ENCODE data around the gene SRSF10. TPM values are rescaled to one million over a fixed set of nuclear protein-coding genes. Genes with fewer than 3 reads are reported as not detected.

SRSF10 gene
- total RNA-seq, 3 donors from 2014 or later: 85.8 to 98.0 (median 94.0) TPM

DNA sequence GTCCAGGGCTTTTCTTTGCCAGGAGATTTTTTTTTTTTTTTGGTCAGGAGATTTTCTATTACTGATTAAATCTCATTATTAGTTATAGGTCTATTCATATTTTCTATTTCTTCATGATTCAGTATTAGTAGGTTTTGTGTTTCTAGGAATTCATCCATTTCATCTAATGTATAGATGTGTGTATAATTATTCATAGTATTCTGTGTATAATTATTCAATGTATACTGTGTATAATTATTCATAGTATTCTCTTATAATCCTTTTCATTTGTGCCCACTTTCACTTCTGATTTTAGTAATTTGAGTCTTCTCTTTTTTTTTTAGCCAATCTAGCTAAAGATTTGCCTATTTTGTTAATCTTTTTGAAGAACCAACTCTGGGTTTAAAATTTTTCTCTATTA, 32.8 kb downstream of the SRSF10 start:
- no peak for ATAC-seq
- H3K36me3 ChIP-seq (ENCODE audit: low read depth): no peaks in the 10 kb centered on the region
- no peaks in the 10 kb centered on the region for H3K4me1 ChIP-seq (ENCODE audit: low read depth)
- no peak for DNase-seq
- intact Hi-C loops (cut with DNase I, micrococcal nuclease): no loop called here
- no peak overlapping the region for H3K4me3 ChIP-seq
- no peaks in the 10 kb centered on the region for H3K9me3 ChIP-seq
- TF ChIP-seq, protein P1, sequence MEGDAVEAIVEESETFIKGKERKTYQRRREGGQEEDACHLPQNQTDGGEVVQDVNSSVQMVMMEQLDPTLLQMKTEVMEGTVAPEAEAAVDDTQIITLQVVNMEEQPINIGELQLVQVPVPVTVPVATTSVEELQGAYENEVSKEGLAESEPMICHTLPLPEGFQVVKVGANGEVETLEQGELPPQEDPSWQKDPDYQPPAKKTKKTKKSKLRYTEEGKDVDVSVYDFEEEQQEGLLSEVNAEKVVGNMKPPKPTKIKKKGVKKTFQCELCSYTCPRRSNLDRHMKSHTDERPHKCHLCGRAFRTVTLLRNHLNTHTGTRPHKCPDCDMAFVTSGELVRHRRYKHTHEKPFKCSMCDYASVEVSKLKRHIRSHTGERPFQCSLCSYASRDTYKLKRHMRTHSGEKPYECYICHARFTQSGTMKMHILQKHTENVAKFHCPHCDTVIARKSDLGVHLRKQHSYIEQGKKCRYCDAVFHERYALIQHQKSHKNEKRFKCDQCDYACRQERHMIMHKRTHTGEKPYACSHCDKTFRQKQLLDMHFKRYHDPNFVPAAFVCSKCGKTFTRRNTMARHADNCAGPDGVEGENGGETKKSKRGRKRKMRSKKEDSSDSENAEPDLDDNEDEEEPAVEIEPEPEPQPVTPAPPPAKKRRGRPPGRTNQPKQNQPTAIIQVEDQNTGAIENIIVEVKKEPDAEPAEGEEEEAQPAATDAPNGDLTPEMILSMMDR (IDR thresholded peaks at IDR 0.05): no peak

DNA sequence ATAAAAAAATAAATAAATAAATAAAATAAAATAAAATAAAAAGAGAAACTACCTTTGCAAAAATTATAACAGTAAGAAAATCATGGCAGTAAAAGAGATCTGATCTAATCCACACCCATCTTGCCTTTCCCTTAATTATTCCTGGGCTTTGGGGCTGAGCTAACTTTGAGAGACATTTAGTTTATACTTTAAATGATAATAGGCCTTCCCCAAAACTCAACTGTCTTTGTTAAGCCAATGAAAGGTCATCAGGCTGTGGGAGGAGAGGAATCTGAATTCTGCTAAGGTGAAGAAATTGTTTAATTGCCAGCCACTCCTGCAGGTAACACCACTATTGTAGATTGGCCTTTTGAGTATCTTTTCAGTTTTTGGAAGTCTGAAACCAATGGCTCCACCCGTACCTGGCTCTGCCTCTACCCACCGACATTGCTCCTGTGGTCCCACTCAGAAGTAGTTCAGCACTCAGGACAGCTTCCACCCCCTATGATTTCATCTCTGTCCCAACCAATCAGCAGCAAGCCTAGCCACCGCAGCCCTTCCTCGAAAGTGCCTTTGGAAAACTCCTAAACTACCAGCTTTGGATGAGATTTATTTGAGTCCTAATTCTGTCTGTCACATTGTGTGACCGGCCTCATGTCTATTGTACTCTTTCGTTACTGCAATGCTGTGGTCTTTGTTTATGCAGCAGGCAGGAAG, 43.5 kb downstream of the SRSF10 start:
- Histone ChIP-seq H3K36me3 (ENCODE audit: low read depth) (no peaks in the 10 kb centered on the region), H3K4me3 (no peak overlapping the region), H3K4me1 (ENCODE audit: low read depth) (no peaks in the 10 kb centered on the region), H3K9me3 (no peaks in the 10 kb centered on the region)
- intact Hi-C loops (cut with DNase I, micrococcal nuclease): no loop called here
- TF ChIP-seq, protein P1 (IDR thresholded peaks at IDR 0.05): no peak
- DNase-seq (no peak), ATAC-seq (no peak)

DNA sequence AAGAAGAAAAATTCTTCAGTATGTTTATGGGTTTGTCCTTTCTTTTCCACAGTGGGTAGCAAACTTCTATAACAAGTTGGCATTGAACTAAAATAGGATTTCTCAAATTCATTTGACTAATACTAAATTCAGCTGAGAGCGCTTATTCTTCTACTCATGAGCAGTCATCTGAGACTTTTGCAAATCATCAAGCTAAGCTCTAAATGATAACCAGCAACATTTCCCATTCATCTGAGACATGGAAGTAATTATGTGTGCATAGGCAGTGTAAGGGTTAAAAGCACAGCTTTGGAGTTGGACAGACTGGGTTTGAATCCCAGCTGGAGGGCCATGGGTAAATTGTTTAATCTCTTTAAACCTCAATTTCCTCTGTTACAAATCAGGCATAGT, 48.6 kb downstream of the SRSF10 start:
- Histone ChIP-seq H3K36me3 (ENCODE audit: low read depth) (no peaks in the 10 kb centered on the region), H3K4me3 (no peak overlapping the region), H3K9me3 (no peaks in the 10 kb centered on the region), H3K4me1 (ENCODE audit: low read depth) (no peaks in the 10 kb centered on the region)
- DNase-seq: no peak
- no peak for ATAC-seq
- TF ChIP-seq, protein P1 (IDR thresholded peaks at IDR 0.05): no peak
- intact Hi-C loops (cut with DNase I, micrococcal nuclease): no loop called here

DNA sequence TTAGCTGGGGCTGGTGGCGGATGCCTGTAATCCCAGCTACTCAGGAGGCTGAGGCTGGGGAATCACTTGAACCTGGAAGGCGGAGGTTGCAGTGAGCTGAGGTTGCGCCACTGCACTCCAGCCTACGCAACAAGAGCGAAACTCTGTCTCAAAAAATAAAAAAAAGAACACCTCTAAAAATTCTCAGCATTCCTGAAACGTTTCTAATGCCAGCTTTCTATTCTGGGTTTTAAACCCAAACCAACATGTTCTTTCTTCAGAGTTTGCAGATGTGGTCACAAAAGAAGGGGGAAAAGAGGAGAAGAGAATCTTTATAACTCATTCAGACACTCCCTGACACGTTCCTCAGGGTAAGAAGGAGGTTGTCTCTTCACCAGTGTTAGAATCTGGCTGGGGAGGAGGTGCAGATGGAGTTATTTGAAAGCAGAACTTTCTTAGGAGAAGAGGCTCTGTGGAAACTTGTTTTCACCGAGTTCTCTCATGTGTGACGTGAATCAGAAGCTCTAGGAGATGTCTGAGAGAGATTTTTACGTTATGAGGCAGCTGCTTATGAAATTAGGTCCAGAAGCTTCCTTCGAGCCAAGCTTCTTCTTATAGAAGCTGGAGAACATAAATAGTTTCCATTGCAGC, 49.2 kb downstream of the SRSF10 start:
- ATAC-seq (no peak), DNase-seq (no peak)
- intact Hi-C loops (cut with DNase I, micrococcal nuclease): no loop called here
- Histone ChIP-seq H3K4me3 (no peak overlapping the region), H3K4me1 (ENCODE audit: low read depth) (no peaks in the 10 kb centered on the region), H3K9me3 (no peaks in the 10 kb centered on the region), H3K36me3 (ENCODE audit: low read depth) (no peaks in the 10 kb centered on the region)
- TF ChIP-seq, protein P1 (IDR thresholded peaks at IDR 0.05): no peak

DNA sequence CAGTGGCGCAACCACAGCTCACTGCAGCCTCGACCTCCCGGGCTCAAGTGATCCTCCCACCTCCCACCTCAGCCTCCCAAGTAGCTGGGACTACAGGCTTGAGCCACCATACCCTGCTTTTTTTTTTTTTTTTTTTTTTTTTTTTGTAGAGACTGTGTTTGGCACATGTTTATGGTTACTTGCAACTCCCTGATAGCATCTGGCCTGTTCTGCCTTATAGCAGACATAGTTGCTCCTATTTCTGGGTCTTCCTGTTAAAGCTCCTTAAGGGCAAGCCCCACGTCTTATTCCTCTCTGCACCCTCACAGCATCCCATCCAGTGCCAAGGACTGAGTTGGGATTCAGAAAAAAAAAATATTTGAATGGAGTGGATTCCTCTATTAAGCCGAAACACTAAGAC, 49.9 kb downstream of the SRSF10 start:
- TF ChIP-seq, protein P1 (IDR thresholded peaks at IDR 0.05): no peak
- H3K9me3 ChIP-seq: no peaks in the 10 kb centered on the region
- no peak for DNase-seq
- no peaks in the 10 kb centered on the region for H3K36me3 ChIP-seq (ENCODE audit: low read depth)
- H3K4me3 ChIP-seq: no peak overlapping the region
- no peak for ATAC-seq
- H3K4me1 ChIP-seq (ENCODE audit: low read depth): no peaks in the 10 kb centered on the region
- intact Hi-C loops (cut with DNase I, micrococcal nuclease): no loop called here
